Measurements from ENCODE around the gene DISC1.

DISC1 gene

GRCh38 chr1:231918239-231919015, 291.8 kb downstream of the DISC1 start:
- DNase-seq, result peak; percentile 46

GRCh38 chr1:231919239-231919885, 292.8 kb downstream of the DISC1 start:
- DNase-seq, result no peak

GRCh38 chr1:231919886-231920285, 293.3 kb downstream of the DISC1 start:
- DNase-seq, result peak; percentile 46

GRCh38 chr1:231921646-231922345, 295.2 kb downstream of the DISC1 start:
- no peak for DNase-seq

- no peak for DNase-seq
These were observed 297.0 kb downstream of the DISC1 start for GRCh38 chr1:231923491-231924041.

GRCh38 chr1:231924180-231924579, 297.6 kb downstream of the DISC1 start:
- no peak for DNase-seq

- DNase-seq, result no peak
These were observed 299.3 kb downstream of the DISC1 start for GRCh38 chr1:231925864-231926263.

- DNase-seq, result no peak
These were observed 299.8 kb downstream of the DISC1 start for GRCh38 chr1:231926340-231926739.

GRCh38 chr1:231926933-231927332, 300.3 kb downstream of the DISC1 start:
- no peak for DNase-seq

GRCh38 chr1:231927431-231927830, 300.8 kb downstream of the DISC1 start:
- no peak for DNase-seq

GRCh38 chr1:231929311-231929710, 302.7 kb downstream of the DISC1 start:
- DNase-seq, result no peak

GRCh38 chr1:231930257-231930947, 303.8 kb downstream of the DISC1 start:
- no peak for DNase-seq

GRCh38 chr1:231931146-231931545, 304.6 kb downstream of the DISC1 start:
- DNase-seq, result no peak

- peak; percentile 42 for DNase-seq
These were observed 305.4 kb downstream of the DISC1 start for GRCh38 chr1:231931846-231932454.

- DNase-seq, result no peak
These were observed 307.4 kb downstream of the DISC1 start for GRCh38 chr1:231933711-231934626.

GRCh38 chr1:231934797-231935196, 308.2 kb downstream of the DISC1 start:
- no peak for DNase-seq

- no peak for DNase-seq
These were observed 309.3 kb downstream of the DISC1 start for GRCh38 chr1:231935856-231936255.

GRCh38 chr1:231936983-231937775, 310.6 kb downstream of the DISC1 start:
- no peak for DNase-seq

GRCh38 chr1:231938211-231938610, 311.6 kb downstream of the DISC1 start:
- DNase-seq, result no peak

GRCh38 chr1:231938711-231939110, 312.1 kb downstream of the DISC1 start:
- no peak for DNase-seq
